Neural cell (in vitro differentiated cells): Measurements from ENCODE around the gene LELP1.

ENCODE experiments used
- EP300 ChIP-seq: fragments of 450-650 bp; conservative IDR thresholded peaks from 2 replicates; pipeline ENCODE4 v1.6.1; 2014; ENCODE audit warnings: antibody characterized with exemption, mild to moderate bottlenecking, moderate library complexity; ENCODE audit not compliant: poor library complexity, severe bottlenecking
- POLR2AphosphoS5 ChIP-seq: IDR thresholded peaks from 2 replicates; pipeline ENCODE4 v1.6.1; 2012
- TF ChIP-seq, protein P1 (sequence below): fragments of 450-650 bp; IDR thresholded peaks from 2 replicates; pipeline ENCODE4 v1.5.1; 2014; ENCODE audit warnings: antibody characterized with exemption, mild to moderate bottlenecking, moderate library complexity; ENCODE audit not compliant: poor library complexity, severe bottlenecking

DNA sequence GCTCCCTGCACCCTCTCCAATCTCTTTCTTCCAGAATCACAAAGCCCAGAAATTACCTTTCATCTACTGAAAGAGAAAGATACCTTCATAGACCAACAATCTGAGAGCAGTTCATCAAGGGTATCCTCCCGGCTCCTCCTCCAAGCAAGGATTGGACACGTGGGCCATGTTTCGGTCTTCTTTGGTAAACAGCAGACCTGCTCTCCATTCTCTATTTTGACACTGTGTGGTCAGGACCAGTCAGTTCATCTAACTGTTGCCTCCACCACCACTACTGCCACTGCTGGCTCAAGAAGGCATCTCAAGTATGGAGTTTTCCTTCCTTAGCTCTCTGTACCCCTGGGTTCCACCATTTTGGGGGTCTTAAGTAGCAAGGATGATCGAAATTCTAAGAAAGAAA is 8.0 kb upstream of the LELP1 start:
- no peak for TF ChIP-seq POLR2AphosphoS5
- TF ChIP-seq, protein P1, sequence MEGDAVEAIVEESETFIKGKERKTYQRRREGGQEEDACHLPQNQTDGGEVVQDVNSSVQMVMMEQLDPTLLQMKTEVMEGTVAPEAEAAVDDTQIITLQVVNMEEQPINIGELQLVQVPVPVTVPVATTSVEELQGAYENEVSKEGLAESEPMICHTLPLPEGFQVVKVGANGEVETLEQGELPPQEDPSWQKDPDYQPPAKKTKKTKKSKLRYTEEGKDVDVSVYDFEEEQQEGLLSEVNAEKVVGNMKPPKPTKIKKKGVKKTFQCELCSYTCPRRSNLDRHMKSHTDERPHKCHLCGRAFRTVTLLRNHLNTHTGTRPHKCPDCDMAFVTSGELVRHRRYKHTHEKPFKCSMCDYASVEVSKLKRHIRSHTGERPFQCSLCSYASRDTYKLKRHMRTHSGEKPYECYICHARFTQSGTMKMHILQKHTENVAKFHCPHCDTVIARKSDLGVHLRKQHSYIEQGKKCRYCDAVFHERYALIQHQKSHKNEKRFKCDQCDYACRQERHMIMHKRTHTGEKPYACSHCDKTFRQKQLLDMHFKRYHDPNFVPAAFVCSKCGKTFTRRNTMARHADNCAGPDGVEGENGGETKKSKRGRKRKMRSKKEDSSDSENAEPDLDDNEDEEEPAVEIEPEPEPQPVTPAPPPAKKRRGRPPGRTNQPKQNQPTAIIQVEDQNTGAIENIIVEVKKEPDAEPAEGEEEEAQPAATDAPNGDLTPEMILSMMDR, result no peak
- no peak for TF ChIP-seq EP300
